OCI-LY3 (cell line): Measurements from ENCODE around the gene DOHH.

Experiments
- H2AFZ ChIP-seq: fragments of 200-600, 300-600 bp; shearing (Covaris generic); 2 replicates; pipeline ENCODE4 v1.6.0; 2014; ENCODE audit warnings: antibody characterized with exemption, low read depth, low read length
- H3K27ac ChIP-seq: fragments of 200-600, 300-600 bp; sonication (generic); 2 replicates; pipeline ENCODE4 v1.5.1; 2014; ENCODE audit warnings: mild to moderate bottlenecking, low read length, moderate library complexity, mixed read lengths
- H3K27me3 ChIP-seq: fragments of 200-600, 300-600 bp; sonication (generic); 2 replicates; pipeline ENCODE4 v1.6.1; 2014; ENCODE audit warnings: low read depth, low read length, mixed read lengths
- H3K36me3 ChIP-seq: fragments of 200-600, 300-600 bp; sonication (generic); replicated peaks from 2 replicates; pipeline ENCODE3; 2014; ENCODE audit warnings: low read depth, low read length, mixed read lengths
- H3K4me1 ChIP-seq: fragments of 300-600, 200-600 bp; sonication (generic); 2 replicates; pipeline ENCODE4 v1.6.1; 2014; ENCODE audit warnings: low read length, mixed read lengths
- H3K4me2 ChIP-seq: fragments of 200-600, 300-600 bp; sonication (generic); 2 replicates; pipeline ENCODE4 v1.6.1; 2014; ENCODE audit warnings: low read length, mixed read lengths
- H3K4me3 ChIP-seq: fragments of 300-600, 200-600 bp; sonication (generic); 2 replicates; pipeline ENCODE4 v1.5.1; 2014; ENCODE audit warnings: antibody characterized with exemption, mild to moderate bottlenecking, low read length, moderate library complexity
- H3K79me2 ChIP-seq: fragments of 300-600, 200-600 bp; shearing (Covaris generic); 2 replicates; pipeline ENCODE4 v1.6.1; 2014; ENCODE audit warnings: mild to moderate bottlenecking, low read length, mixed read lengths
- H3K9ac ChIP-seq: fragments of 300-600, 200-600 bp; shearing (Covaris generic); 2 replicates; pipeline ENCODE4 v1.6.0; 2014; ENCODE audit warnings: mild to moderate bottlenecking, low read length, moderate library complexity
- H3K9me3 ChIP-seq: fragments of 200-600, 300-600 bp; shearing (Covaris generic); 2 replicates; pipeline ENCODE4 v1.6.1; 2014; ENCODE audit warnings: low read length, mixed read lengths; ENCODE audit not compliant: insufficient read depth
- H4K20me1 ChIP-seq: fragments of 200-600, 300-600 bp; sonication (generic); 2 replicates; pipeline ENCODE4 v1.6.1; 2016; ENCODE audit warnings: low read length, mixed read lengths; ENCODE audit not compliant: insufficient read depth
- EZH2phosphoT487 ChIP-seq: fragments of 200-600 bp; shearing (Covaris generic); IDR thresholded peaks from 2 replicates; pipeline ENCODE4 v1.6.1; 2018; ENCODE audit warnings: antibody characterized with exemption, mixed run types, low read depth
- TF ChIP-seq, protein P1 (sequence below): fragments of 200-600, 300-600 bp; sonication (generic); IDR thresholded peaks from 2 replicates; pipeline ENCODE4 v1.5.1; 2014; ENCODE audit warnings: antibody characterized with exemption, low read length, low read depth

The DOHH gene

DNA sequence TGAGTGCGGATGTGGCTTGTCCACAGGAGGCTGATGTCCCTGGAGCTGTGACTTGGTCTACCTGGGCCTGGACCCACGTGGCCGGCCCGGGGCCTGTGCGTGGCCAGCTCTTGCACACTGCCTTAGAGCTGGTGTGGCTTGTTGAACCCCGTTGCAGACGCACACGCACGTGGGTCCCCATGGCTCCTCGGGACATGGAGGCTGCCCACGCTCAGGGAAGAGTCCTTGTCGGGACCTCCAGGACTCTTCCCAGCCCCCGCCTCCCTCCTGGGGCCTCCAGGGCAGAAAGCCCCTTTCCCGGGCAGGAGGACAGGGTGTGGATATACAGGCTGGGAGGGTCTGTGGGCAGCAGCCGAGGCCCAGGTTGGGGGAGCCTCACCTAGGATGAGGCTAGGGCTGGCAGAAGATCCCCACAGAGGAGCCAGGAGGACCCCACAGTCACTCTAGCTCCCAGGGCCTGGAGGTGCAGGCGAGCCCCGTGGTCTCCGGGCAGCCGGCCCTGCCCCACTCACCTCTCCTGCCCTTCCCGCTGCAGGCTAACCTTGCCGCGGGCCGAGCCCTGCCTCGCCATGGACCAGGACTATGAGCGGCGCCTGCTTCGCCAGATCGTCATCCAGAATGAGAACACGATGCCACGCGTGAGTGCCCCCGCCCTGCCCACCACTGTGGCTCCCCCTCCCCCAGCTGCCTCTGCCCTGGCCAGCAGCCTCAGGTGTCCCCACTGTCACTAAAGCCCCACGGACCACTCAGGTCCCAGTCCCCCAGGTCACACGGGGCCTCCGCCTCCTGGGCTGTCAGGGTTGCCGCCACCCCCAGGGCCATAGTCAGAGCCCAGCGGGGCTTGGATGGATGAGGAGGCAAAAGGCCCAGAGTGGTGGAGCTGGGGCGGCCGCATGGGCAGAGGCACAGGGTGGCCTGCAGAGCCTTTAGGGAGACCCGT is 22.2 kb upstream of the DOHH start:
- H3K27ac ChIP-seq, result no peak overlapping the region
- no peak overlapping the region for H3K4me3 ChIP-seq
- peaks cover 49% of the 10 kb centered on the region for H4K20me1 ChIP-seq
- H3K4me1 ChIP-seq, result no peaks in the 10 kb centered on the region
- no peaks in the 10 kb centered on the region for H3K9me3 ChIP-seq
- H3K27me3 ChIP-seq, result no peaks in the 10 kb centered on the region
- peaks cover 43% of the 10 kb centered on the region for H3K79me2 ChIP-seq
- H3K36me3 ChIP-seq, result peaks cover 46% of the 10 kb centered on the region
- no peak overlapping the region for H3K4me2 ChIP-seq
- no peak overlapping the region for H3K9ac ChIP-seq
- TF ChIP-seq, protein P1, sequence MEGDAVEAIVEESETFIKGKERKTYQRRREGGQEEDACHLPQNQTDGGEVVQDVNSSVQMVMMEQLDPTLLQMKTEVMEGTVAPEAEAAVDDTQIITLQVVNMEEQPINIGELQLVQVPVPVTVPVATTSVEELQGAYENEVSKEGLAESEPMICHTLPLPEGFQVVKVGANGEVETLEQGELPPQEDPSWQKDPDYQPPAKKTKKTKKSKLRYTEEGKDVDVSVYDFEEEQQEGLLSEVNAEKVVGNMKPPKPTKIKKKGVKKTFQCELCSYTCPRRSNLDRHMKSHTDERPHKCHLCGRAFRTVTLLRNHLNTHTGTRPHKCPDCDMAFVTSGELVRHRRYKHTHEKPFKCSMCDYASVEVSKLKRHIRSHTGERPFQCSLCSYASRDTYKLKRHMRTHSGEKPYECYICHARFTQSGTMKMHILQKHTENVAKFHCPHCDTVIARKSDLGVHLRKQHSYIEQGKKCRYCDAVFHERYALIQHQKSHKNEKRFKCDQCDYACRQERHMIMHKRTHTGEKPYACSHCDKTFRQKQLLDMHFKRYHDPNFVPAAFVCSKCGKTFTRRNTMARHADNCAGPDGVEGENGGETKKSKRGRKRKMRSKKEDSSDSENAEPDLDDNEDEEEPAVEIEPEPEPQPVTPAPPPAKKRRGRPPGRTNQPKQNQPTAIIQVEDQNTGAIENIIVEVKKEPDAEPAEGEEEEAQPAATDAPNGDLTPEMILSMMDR, result no peak
- no peak overlapping the region for H2AFZ ChIP-seq

- H3K4me3 ChIP-seq, result no peak overlapping the region
- no peak overlapping the region for H3K27ac ChIP-seq
- H3K4me1 ChIP-seq, result peaks cover 4% of the 10 kb centered on the region; the same call in 1 of the 2 replicates
- peaks cover 54% of the 10 kb centered on the region for H3K79me2 ChIP-seq
- H3K9ac ChIP-seq, result no peak overlapping the region
- no peak overlapping the region for H3K4me2 ChIP-seq
- no peak for TF ChIP-seq EZH2phosphoT487
- TF ChIP-seq, protein P1, result no peak
- no peaks in the 10 kb centered on the region for H3K27me3 ChIP-seq
- peaks cover 31% of the 10 kb centered on the region for H3K36me3 ChIP-seq
- H3K9me3 ChIP-seq, result no peaks in the 10 kb centered on the region
- peaks cover 60% of the 10 kb centered on the region for H4K20me1 ChIP-seq
- H2AFZ ChIP-seq, result no peak overlapping the region
Observed at GRCh38 chr19:3521104-3521445, 20.6 kb upstream of the DOHH start.

DNA sequence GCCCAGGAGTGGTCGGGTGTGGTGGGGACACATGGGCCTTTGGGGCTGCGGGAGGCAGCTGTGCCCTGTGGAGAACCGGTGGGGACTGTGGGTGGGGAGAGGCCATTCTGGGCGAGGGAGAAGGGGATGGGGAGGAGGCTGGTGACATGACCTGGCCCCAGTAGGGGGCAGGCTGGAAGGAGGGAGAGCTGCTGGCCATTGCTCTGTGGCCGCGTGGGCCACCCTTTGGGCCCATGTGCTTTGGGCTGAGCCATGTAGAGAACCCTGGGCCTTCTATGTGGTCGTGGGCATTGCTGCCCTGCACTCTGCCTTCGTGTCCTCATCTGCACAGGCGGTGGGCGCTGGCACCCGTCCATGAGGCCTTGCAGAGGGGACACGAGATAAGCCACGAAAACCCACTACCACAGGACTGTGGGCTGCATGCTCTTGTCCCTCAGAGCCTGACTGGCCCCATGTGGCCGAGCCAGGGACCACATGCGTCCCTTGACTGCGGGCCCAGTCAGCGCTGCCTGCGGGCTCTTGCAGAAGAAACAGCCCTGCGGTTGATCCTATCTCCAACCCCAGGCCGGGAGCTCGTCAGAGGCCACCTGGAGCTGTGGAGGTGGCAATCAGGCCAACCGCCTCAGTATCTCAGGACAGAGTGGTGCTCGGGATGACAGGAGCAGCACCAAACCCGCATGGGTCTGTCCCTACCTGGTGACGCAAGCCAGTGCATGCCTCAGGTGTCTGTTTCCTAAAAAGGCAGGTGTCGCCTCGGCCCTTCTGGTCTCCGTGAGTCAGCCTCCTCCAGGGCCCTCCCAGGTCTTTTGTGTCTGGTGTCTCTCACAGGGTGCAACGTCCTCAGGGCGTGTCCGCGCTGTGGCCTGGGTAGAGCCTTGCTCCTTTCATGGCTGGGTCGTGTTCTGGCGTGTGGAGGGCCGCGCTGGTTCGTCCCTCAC is 20.0 kb upstream of the DOHH start:
- peaks cover 65% of the 10 kb centered on the region for H4K20me1 ChIP-seq
- H3K9ac ChIP-seq, result no peak overlapping the region
- H3K4me1 ChIP-seq, result peaks cover 4% of the 10 kb centered on the region; the same call in 1 of the 2 replicates
- peaks cover 58% of the 10 kb centered on the region for H3K79me2 ChIP-seq
- H3K27ac ChIP-seq, result no peak overlapping the region
- no peak overlapping the region for H2AFZ ChIP-seq
- no peaks in the 10 kb centered on the region for H3K9me3 ChIP-seq
- no peak overlapping the region for H3K4me2 ChIP-seq
- peaks cover 29% of the 10 kb centered on the region for H3K36me3 ChIP-seq
- TF ChIP-seq EZH2phosphoT487, result no peak
- TF ChIP-seq, protein P1, result no peak
- no peak overlapping the region for H3K4me3 ChIP-seq
- no peaks in the 10 kb centered on the region for H3K27me3 ChIP-seq

GRCh38 chr19:3519126-3519525 is 18.7 kb upstream of the DOHH start:
- Histone ChIP-seq H3K4me1 (peaks cover 4% of the 10 kb centered on the region; the same call in 1 of the 2 replicates), H3K79me2 (peaks cover 70% of the 10 kb centered on the region), H3K36me3 (peaks cover 21% of the 10 kb centered on the region), H3K27me3 (no peaks in the 10 kb centered on the region), H3K4me3 (no peak overlapping the region), H3K4me2 (no peak overlapping the region), H2AFZ (no peak overlapping the region), H3K9ac (no peak overlapping the region), H4K20me1 (peaks cover 75% of the 10 kb centered on the region), H3K27ac (no peak overlapping the region), H3K9me3 (no peaks in the 10 kb centered on the region)
- TF ChIP-seq, protein P1, result no peak
- TF ChIP-seq EZH2phosphoT487, result no peak
